GM12892 (cell line): Measurements from ENCODE around the gene RBM12.

Source experiments
- POLR2A ChIP-seq: IDR thresholded peaks from 2 replicates; pipeline ENCODE4 v1.6.1; 2011; ENCODE audit warnings: low read depth, low read length, control low read depth
- POLR2AphosphoS5 ChIP-seq: IDR thresholded peaks from 2 replicates; pipeline ENCODE4 v1.6.1; 2011; ENCODE audit warnings: low read depth, low read length, control low read depth
- TAF1 ChIP-seq: IDR thresholded peaks from 2 replicates; pipeline ENCODE4 v1.6.1; 2011; ENCODE audit warnings: low read depth, mild to moderate bottlenecking, control low read depth, low read length, borderline replicate concordance

- TF ChIP-seq TAF1 (no peak), POLR2A (no peak), POLR2AphosphoS5 (no peak)
Observed at GRCh38 chr20:35669681-35670080, 5.0 kb upstream of the RBM12 start.
